Smooth muscle cell of the brain vasculature (primary cell): ENCODE data around the gene CISD1.

Experiments
- DNase-seq: peaks from one replicate; pipeline ENCODE4 v3.0.0-alpha.2; 2012; ENCODE audit warnings: low read depth, low spot score

CISD1 gene

GRCh38 chr10:58307676-58308075 is 38.7 kb downstream of the CISD1 start:
- DNase-seq, result no peak

GRCh38 chr10:58311026-58311425 is 42.1 kb downstream of the CISD1 start:
- DNase-seq, result no peak

DNA sequence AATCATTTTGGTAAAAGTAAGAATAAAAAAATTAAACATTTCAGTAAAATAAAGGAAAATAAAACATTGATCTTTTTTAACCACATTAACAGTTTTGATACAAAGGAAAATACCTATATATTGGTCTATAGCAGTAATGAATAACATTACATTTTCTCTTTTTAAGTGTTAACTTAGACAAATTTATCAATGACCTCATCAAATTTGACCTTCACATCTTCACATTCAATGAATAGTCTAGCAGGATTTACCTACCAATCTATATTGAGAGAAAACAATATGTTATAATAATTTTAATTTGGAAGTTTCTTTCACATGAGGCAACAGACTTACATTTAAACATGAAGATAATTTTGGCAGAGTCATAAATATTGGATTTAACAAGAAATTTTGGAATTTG is 47.9 kb downstream of the CISD1 start:
- no peak for DNase-seq

- no peak for DNase-seq
These were observed 49.4 kb downstream of the CISD1 start for GRCh38 chr10:58318346-58318745.

DNA sequence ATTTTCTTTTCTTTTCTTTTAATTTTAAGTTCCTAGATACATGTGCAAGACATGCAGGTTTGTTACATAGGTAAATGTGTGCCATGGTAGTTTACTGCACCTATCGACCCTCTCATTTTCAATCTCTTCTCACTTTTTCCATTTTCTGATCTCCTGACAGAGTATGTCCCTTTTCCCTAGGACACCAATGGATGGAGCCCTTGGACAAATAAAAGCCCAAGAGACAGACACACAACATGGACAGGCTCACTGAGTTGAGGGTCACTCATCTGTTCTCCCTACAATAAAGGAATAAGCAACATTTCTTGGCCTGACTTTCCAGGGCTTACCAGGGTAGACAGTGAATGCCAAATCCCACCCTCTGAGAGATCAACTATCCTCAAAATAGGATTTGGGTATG is 50.6 kb downstream of the CISD1 start:
- no peak for DNase-seq

- DNase-seq, result no peak
These were observed 51.5 kb downstream of the CISD1 start for GRCh38 chr10:58320351-58321049.

- no peak for DNase-seq
These were observed 53.3 kb downstream of the CISD1 start for GRCh38 chr10:58322072-58322834.

- DNase-seq, result no peak
These were observed 53.9 kb downstream of the CISD1 start for GRCh38 chr10:58322835-58323209.

DNA sequence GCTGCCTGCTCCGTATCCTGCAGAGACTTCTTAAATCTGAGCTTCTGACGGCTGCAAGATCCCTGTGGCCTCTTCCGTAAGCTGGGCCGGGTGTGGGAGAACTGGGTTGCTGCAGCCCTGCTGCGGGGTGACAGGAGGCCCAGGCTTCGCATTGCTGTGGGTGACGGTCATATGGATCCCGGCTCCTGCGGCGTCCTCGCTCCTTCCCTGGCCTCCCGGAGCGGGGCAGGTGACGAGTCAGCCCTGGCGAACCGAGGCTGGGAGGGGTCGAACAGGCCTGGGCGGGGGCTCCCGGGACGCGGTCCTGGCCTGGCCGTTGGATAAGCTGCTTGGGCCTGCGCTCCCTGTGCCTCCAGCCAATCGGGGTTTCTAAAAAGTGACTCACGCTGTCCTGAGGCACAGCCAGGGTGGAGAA is 58.0 kb downstream of the CISD1 start:
- DNase-seq, result no peak

DNA sequence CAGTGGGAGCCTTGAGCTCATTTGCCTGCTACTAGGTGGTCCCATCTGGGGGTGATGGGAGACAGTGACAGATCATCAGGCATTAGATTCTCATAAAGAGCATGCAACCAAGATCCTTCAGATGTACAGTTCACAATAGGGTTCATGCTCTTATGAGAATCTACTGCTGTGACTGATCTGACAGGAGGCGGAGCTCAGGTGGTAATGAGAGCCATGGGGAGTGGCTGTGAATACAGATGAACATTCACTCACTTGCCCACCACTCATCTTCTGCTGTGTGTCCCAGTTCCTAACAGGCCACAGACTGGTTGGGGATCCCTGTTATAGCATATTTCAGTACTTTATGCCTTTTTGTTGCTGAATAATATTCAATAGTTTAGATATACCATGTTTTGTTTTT is 59.3 kb downstream of the CISD1 start:
- DNase-seq, result no peak

- no peak for DNase-seq
These were observed 61.5 kb downstream of the CISD1 start for GRCh38 chr10:58330431-58330830.

DNA sequence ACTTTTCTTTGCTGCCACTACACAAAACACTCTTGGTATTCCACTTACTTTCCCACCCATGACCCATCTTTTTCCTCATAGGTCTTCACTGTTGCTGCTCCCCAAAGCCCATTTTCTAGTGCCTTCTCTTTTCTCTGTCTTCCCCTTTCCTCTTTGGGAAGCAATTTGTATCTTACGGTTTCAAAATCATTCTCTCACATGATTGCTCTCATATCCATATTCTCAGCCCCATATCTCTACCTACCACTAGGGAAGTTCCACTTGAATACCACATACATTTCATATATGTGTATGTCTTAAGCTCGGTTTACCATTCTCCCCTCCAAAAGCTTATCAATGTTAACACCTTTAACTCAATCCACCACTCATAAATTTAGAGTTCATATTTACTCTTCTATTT is 62.7 kb downstream of the CISD1 start:
- no peak for DNase-seq

GRCh38 chr10:58334817-58335305 is 65.9 kb downstream of the CISD1 start, which contains the start of gene UBE2D1:
Gene UBE2D1, plus strand, starts transcription at chr10:58335006. Its CDS starts 196 bp downstream, at chr10:58335202.
- DNase-seq, result no peak

DNA sequence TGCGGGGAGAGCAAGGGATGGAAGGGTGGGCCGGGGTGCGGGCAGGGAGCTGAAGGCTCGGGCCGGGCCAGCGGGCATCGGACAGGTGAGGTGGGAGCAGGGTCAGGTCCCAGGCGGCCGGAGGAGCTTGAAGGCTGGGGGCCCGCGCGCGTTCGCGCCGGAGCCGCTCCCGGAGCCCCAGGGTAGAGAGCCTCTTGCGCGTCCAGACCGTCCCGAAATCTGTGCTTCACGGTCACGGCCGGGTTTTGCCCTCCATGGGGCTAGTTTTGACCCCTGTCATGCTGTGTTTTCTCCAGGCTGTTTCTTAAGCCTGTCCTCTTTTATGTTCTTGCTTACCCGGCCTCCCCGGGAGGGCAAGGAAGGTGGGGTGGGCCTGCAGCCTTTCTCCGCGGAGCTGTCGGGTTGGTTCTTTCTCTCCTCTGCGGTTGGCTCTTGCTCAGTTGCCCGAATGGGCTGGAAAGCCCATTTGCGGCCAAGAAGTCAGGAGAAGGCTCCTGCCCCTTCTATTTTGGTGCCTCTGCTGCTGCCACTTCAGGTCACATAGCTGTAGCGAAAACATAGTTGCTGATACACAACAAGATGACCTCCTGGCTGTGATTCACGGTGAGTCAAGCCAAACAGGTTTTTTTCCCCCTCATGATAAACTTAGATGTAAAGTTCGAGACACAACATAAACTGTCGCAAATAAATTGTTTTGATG is 66.5 kb downstream of the CISD1 start:
- DNase-seq, result no peak

DNA sequence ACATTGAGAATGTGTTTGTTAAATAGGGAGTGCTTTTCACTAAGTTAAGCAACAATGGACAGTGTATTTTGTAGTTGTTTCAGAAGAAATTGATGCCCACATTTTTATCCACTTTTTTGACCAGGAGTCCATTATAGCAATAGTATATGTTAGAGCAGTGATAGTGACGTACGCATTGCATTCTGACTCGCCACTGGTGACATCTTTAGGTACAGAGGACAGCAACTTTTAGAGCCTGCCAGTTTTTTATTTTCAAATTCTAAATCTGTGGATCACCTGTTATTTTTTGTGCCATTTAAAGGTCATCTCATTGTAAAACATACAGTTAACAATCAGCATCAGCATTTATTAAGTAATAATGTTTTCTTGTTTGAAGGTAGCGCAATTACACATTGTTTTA is 67.3 kb downstream of the CISD1 start:
- DNase-seq, result no peak
